Renal cortex interstitium (tissue), 11 donors: Measurements from ENCODE around the gene VAT1. TPM values are rescaled to one million over a fixed set of nuclear protein-coding genes. Genes with fewer than 3 reads are reported as not detected.
"Not testable (repeated sequence)": the region's sequence is repeated elsewhere in the genome, so short reads cannot be mapped to it uniquely, and the experiment has no call there.

Source experiments
- DNase-seq, 11 donors: peaks; one replicate each; pipeline ENCODE4 v3.0.0-alpha.2; 2013; ENCODE audit warnings: low read depth in 9 of 11, low spot score in 4 of 11; ENCODE audit errors: extremely low read depth in 1 of 11
- polyA plus RNA-seq, 3 donors: library from polyadenylated mRNA; unstranded; fragments of 120-200 nt; gene quantifications; one replicate each; pipeline ENCODE4 v1.2.1, GENCODE V29; 2013; ENCODE audit not compliant: insufficient read length in 3 of 3

VAT1 gene
- polyA plus RNA-seq, 3 donors, result 113 to 134 (median 129) TPM

DNA sequence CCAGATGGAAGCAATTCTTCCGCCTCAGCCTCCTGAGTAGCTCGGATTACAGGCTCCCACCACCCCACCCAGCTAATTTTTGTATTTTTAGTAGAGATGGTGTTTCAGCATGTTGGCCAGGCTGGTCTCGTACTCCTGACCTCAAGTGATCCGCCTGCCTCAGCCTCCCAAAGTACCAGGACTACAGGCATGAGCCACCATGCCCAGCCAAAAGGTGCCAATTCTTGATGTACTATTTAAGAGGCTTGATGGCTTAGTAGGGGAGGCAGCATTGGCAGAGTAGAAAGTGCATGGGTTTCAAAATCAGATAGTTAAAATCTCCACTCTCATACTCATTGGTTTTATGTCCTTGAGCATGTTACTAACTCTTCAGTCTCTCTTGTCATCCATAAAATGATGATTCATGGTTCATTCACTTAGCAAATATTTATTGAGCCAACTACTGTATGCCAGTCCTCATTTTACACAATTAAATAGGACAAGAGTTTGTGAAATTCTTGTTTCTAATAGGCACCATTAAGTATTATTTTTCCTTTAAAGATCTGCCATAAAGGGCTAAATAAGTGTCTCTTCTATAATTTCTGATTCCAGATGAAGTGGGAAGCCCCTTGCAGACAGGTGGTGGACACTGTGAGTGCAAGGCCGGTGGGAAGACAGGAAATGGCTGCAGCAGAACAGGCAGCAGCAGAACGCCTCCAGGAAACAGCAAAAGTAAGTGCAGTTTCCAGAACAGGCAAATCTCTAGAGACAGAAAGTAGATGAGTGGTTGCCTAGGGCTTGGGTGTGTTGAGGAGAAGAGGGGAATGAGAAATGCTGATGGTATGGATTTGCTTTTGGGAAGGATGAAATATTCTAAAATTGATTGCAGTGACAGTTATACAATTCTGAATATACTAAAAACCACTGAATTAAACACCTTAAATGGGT lies 32.2 kb downstream of the VAT1 start:
- no peak for DNase-seq

DNA sequence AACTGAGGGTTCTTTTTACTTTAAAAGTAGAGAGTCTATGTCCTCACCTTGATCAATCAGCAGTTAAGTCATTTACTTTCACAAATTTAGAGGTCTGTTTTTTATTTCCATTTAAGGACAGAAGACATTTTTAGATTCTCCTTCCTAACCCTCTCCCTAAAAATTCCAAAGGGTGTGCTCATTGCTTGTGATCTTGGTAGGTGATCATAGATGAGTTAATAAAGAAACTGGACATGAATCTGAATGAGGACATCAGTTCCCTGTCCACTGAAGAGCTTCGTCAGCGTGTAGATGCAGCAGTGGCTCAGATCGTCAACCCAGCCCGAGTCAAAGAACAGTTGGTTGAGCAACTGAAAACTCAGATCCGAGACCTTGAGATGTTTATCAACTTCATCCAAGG lies 33.0 kb downstream of the VAT1 start:
- DNase-seq, result no peak

DNA sequence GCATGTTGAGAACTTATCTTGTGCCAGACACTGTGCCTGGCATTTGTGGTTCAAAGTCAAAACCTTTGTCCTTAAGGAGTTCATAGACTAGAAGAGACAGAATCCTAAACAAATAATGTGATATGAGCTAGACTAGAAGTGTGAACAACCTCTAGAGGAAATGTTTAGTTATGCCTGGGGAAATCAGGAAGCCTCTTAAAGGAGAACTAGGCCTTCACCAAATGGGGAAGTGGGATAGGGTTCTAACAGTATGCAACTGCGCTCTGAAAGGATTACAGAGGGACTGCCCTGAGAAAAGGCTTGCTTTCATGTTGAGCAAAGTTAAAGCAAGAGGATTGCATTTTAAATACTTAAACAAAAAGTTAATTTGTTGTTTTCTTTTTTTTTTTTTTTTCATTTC lies 37.0 kb downstream of the VAT1 start:
- DNase-seq, result no peak

DNA sequence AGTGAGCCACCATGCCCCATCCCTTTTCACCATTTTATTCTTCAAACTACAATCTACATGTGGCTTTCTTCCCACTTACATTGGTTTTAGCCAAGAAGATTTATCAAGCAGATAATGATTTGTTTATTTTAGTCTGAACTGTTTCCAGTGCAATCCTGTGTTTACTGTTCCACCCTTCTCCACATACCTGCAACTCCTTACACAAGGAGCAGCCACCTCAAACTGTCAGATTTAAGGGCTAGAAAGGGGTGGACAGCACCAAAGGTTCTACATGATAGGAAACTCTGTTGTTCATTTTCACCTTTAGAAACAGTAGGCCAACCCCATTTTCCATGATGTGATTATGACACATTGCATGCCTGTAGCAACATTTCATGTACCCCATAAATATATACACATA lies 39.9 kb downstream of the VAT1 start:
- no peak for DNase-seq

DNA sequence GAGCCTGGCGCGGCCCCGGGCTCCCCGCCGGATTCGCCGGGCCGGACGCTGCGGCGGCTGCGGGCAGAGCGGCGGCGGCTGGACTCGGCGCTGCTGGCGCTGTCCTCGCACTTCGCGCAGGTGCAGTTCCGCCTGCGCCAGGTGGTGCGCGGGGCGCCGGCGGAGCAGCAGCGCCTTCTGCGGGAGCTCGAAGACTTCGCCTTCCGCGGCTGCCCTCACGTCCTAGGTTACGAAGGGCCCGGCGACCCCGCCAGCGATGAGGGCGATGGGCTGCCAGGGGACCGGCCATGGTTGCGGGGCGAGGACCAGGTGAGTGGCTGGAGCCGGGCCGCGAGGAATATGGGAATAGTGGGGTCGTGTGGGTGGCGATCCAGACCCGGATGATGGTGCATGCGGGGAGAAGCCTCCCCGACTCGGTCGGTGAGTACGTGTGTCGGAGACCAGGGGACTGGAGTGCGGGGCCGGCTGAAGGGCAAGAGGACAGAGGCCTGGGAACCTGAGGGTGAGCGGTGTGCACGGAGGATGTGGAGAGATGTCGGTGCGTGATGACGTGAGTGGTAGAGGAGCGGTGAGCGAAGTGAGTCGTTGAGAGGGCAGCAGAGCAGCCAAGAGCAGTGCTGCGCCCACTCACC lies 41.3 kb downstream of the VAT1 start:
- DNase-seq, result peak in 1 of 11 donors; percentile 31

DNA sequence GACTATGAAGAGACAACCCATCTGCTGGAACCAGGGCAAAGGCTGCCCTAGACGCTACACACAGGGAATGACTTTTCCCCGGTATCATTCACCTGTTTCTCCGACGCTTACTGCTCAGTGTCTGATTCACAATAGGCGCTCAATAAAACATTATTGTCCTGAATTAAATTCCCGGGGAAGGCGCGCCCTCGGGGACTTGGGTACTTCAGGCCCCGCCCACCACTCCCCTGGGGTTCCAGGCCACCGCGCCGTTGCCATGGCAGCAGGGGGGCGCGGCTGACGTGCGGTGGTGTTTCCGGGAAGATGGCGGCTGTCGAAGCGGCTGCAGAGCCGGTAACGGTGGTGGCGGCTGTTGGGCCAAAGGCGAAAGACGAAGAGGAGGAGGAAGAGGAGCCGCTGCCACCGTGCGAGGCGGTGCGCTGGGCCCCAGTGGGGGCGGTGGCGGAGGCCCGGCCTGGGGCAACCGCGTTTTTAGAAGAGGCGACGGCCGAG lies 41.9 kb downstream of the VAT1 start, which contains the start of gene RUNDC1:
Gene RUNDC1 (plus strand): TSS at position 292 of the 492 bp plus-strand sequence. CDS start 12 bp downstream, at position 304.
- peak; percentile 77 to 91 (median 83) for DNase-seq

DNA sequence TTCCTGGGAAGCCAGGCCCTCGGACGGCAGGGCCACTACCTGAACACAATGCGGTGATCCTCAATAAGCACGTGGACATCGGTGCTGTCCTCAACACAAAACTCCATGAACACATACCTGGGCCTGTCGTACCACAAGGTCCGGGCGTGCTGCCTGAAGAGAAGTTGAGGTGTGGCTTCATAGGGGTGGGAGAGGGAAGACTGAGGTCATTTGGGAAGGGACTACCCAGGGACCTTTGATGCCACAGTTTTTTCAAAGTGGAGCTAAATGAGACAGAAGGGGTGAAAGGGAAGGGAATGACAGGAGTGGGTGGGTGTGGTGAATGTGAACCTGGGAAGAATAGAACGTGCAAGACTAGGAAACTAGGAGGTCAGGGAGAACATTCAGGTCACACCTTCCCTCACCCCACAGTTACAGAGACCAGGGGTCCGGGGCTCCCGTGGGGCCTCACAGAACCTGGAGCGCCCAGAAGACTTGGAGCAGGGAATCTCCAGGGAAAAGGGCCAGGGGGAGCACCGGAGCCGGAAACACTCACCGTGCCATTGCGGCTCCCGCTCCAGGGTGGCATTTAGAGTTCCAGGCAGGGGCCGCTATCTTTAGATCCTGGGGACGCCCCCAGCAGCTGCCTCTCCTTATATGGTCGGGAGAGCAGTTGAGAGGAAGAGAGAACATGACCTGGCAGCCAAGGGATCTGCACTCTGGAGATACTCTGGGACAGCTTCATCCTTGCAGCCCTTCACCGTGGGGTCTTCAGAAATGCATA lies 42.5 kb downstream of the VAT1 start, which contains the start of gene PTGES3L:
Gene PTGES3L (minus strand): TSS at position 570 of the 763 bp plus-strand sequence. CDS start 27 bp downstream, at position 543.
- peak in 1 of 11 donors; percentile 28 for DNase-seq

DNA sequence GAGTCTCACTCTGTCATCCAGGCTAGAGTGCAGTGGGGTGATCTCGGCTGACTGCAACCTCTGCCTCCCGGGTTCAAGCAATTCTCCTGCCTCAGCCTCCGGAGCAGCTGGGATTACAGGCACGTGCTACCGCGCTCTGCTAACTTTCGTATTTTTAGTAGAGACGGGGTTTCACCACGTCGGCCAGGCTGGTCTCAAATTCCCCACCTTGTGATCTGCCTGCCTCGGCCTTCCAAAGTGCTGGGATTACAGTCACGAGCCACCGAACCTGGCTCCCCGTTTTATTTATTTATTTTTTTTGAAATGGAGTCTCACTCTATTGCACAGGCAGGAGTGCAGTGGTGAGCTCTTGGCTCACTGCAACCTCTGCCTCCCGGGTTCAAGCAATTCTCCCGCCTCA lies 46.5 kb downstream of the VAT1 start:
- DNase-seq, result not testable (repeated sequence)

DNA sequence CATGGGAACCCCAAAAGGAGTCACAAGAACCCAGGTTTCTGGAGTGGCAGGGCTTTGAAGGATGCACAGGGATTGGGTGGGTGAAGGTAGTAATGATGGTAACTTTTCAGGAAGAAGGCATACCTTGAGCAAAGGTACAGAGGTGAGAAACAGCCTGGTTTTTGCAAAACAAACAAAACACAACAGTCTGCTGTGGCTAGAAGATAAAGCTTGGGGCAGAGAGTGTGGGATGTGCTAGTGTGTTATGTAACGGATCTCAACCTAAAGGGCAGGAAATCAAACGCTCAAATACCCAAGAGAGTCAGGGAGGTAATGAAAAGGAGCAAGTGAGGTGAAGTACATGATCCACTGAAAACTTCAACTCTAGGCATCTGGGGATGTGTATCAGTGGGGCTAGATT lies 46.9 kb downstream of the VAT1 start:
- no peak for DNase-seq

DNA sequence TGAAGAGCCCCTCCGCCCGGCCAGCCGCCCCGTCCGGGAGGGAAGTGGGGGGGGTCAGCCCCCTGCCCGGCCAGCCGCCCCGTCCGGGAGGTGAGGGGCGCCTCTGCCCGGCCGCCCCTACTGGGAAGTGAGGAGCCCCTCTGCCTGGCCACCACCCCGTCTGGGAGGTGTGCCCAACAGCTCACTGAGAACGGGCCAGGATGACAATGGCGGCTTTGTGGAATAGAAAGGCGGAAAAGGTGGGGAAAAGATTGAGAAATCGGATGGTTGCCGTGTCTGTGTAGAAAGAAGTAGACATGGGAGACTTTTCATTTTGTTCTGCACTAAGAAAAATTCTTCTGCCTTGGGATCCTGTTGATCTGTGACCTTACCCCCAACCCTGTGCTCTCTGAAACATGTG lies 48.9 kb downstream of the VAT1 start:
- not testable (repeated sequence) for DNase-seq

DNA sequence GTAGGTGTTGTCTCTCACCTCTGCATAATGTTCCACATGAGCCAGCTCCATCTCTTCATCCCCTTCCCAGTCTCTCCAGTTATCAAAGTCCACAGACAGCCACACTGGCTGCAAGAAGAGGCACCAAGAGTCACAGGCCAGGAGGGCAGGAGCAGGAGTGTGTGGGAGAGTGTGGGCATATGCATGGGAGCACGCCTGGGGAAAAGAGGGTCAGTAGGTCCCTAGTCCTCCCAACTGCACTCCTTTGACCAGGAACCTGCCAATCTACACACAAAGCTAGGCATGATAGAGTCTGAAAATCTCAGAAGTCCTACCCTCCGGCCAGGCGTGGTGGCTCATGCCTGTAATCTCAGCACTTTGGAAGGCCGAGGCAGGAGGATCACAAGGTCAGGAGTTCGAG lies 50.6 kb downstream of the VAT1 start:
- no peak for DNase-seq

DNA sequence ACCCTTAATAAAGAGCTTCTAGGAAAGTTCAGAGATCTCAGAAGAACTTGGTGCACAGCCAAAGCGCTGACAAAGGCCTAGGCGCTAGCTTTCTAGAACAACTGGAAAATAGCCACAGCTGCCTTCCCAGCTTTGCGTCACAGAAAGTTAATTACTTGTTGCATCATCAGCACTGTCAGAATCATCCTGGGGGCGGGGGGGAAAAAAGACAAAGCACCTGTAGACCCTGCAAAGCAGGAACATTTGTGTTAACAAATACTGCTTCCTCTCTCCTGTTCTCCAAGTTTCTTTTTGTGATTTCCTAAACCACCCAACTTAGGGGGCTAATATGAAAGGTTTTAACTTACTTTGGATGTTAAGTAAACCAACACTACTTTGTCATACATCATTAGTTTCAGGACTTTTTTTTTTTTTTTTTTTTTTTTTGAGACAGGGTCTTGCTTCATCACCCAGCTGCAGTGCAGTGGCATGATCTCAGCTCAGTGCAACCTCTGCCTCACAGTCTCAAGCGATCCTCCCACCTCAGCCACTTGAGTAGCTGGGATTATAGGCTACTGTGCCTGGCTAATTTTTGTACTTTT lies 53.1 kb downstream of the VAT1 start:
- DNase-seq, result peak in 2 of 11 donors; percentile 15 to 30

DNA sequence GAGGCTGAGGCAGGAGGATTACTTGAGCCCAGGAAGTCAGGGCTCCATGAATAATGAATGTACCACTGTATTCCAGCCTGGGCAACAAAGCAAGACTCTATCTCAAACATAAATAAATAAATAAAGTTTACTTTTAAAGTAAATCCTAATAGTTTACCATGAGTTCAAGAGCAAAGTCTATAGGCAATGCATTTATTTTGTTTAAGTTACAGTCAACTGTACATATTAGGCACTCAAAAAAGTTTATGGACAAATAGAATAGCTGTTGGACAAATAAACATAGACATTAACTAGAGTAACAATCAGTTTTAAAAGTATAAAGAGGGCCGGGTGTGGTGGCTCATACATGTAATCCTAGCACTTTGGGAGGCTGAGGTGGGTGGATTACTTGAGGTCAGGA lies 54.3 kb downstream of the VAT1 start:
- no peak for DNase-seq

Other genes starting within 250 kb of the VAT1 start
- gene VPS25, start 248.9 kb downstream of the VAT1 start, polyA plus RNA-seq, result 10 to 100 TPM; 80.6 to 93.2 (median 86.2) TPM
- gene WNK4, start 241.8 kb downstream of the VAT1 start, polyA plus RNA-seq, result 10 to 100 TPM in 1 of 3 donors, 1 to 10 TPM in 2; 7.1 to 16.8 (median 7.8) TPM
- gene COA3, start 223.7 kb downstream of the VAT1 start, polyA plus RNA-seq, result 100 to 1,000 TPM; 150 to 167 (median 159) TPM
- 1 to 10 TPM; 1.4 to 3.4 (median 2.2) TPM for gene CNTD1, start 223.5 kb downstream of the VAT1 start, polyA plus RNA-seq
- gene BECN1, start 198.1 kb downstream of the VAT1 start, polyA plus RNA-seq, result 10 to 100 TPM; 70.2 to 76.5 (median 74.2) TPM
- gene PSME3, start 189.0 kb downstream of the VAT1 start, polyA plus RNA-seq, result 100 to 1,000 TPM in 2 of 3 donors, 10 to 100 TPM in 1; 96.0 to 115 (median 110) TPM
- gene AOC2, start 177.8 kb downstream of the VAT1 start, polyA plus RNA-seq, result 1 to 10 TPM in 2 of 3 donors, under 1 TPM in 1; 0.92 to 1.5 (median 1.1) TPM
- 1 to 10 TPM; 4.8 to 6.3 (median 5.3) TPM for gene AOC3, start 171.2 kb downstream of the VAT1 start, polyA plus RNA-seq
- gene G6PC1, start 121.6 kb downstream of the VAT1 start, polyA plus RNA-seq, result 1 to 10 TPM; 6.2 to 9.6 (median 9.5) TPM
- gene AARSD1, start 57.9 kb downstream of the VAT1 start, polyA plus RNA-seq, result 10 to 100 TPM; 57.3 to 76.0 (median 60.5) TPM
- gene PTGES3L, start 42.3 kb downstream of the VAT1 start, polyA plus RNA-seq, result 1 to 10 TPM; 1.8 to 3.2 (median 3.2) TPM
- 10 to 100 TPM; 16.8 to 18.1 (median 17.1) TPM for gene RUNDC1, start 41.8 kb downstream of the VAT1 start, polyA plus RNA-seq
- gene RPL27, start 24.0 kb downstream of the VAT1 start, polyA plus RNA-seq, result 1,000 to 10,000 TPM; 1,334 to 1,508 (median 1,422) TPM
- 10 to 100 TPM in 2 of 3 donors, 1 to 10 TPM in 1; 9.3 to 12.9 (median 11.0) TPM for gene IFI35, start 15.6 kb downstream of the VAT1 start, polyA plus RNA-seq
- 1 to 10 TPM; 3.6 to 4.0 (median 3.9) TPM for gene RND2, start 2.8 kb upstream of the VAT1 start, polyA plus RNA-seq
- 10 to 100 TPM; 15.8 to 17.7 (median 16.5) TPM for gene BRCA1, start 103.0 kb upstream of the VAT1 start, polyA plus RNA-seq
- 100 to 1,000 TPM; 107 to 122 (median 122) TPM for gene NBR1, start 148.8 kb upstream of the VAT1 start, polyA plus RNA-seq
- gene TMEM106A, start 189.5 kb upstream of the VAT1 start, polyA plus RNA-seq, result 10 to 100 TPM; 15.2 to 30.7 (median 17.3) TPM
- 10 to 100 TPM; 11.3 to 42.6 (median 12.3) TPM for gene CCDC200, start 206.2 kb upstream of the VAT1 start, polyA plus RNA-seq
- gene RNU2-1, start 211.6 kb upstream of the VAT1 start, polyA plus RNA-seq, result not detected